HEK293 (cell line): ENCODE measurements around the gene NFIB.

Experiments used
- CTCF ChIA-PET: fragments of 350-600 bp; formaldehyde crosslinking; extraction: SDS; loops from one replicate; lab custom pipeline; 2021; ENCODE audit warnings: antibody characterized with exemption; lab: Yijun Ruan, JAX
- POLR2A ChIA-PET: fragments of 300-600 bp; formaldehyde crosslinking; extraction: SDS; loops from one replicate; lab custom pipeline; 2020; ENCODE audit warnings: antibody characterized with exemption, inconsistent platforms; lab: Yijun Ruan, JAX
- H3K27ac ChIP-seq: fragments of 200-500 bp; sonication (Bioruptor generic); 2 replicates; pipeline ENCODE4 v1.5.1; 2014; ENCODE audit warnings: low read depth, low read length, control low read depth, inconsistent platforms; ENCODE audit errors: extremely low read depth
- H3K36me3 ChIP-seq, 2 experiments: fragments of 200-500 bp in 1 of 2; sonication (Bioruptor generic) in 1 of 2; 1 replicate in 1 of 2; 2 replicates in 1 of 2; pipeline ENCODE4 v1.5.1; 2014 to 2017; ENCODE audit warnings: inconsistent platforms in 2 of 2, low read length in 2 of 2; ENCODE audit not compliant: control insufficient read depth in 2 of 2, insufficient read depth in 1 of 2
- H3K4me1 ChIP-seq: fragments of 200-500 bp; sonication (Bioruptor generic); 2 replicates; pipeline ENCODE4 v1.5.1; 2014; ENCODE audit warnings: mild to moderate bottlenecking, low read length, inconsistent platforms; ENCODE audit not compliant: control insufficient read depth, insufficient read depth
- H3K4me3 ChIP-seq: 2 replicates; pipeline ENCODE4 v1.5.1; 2011; ENCODE audit warnings: low read depth, mild to moderate bottlenecking, control low read depth, low read length, moderate library complexity
- H3K9me3 ChIP-seq: fragments of 200-500 bp; sonication (Bioruptor generic); 2 replicates; pipeline ENCODE4 v1.5.1; 2014; ENCODE audit warnings: low read depth, low read length, inconsistent platforms; ENCODE audit not compliant: control insufficient read depth, insufficient read depth
- AEBP2 ChIP-seq: fragments of 450-650 bp; formaldehyde crosslinking; IDR thresholded peaks from 2 replicates; pipeline ENCODE4 v1.5.1; 2016; ENCODE audit warnings: missing biosample characterization, missing genetic modification characterization, borderline replicate concordance
- ATF2 ChIP-seq: fragments of 450-650 bp; formaldehyde crosslinking; IDR thresholded peaks from 2 replicates; pipeline ENCODE4 v1.5.1; 2016; ENCODE audit warnings: missing biosample characterization, missing genetic modification characterization, low read depth
- BCL6B ChIP-seq: fragments of 450-650 bp; formaldehyde crosslinking; IDR thresholded peaks from 2 replicates; pipeline ENCODE4 v1.5.1; 2017; ENCODE audit warnings: missing biosample characterization, missing genetic modification characterization
- GLIS2 ChIP-seq: fragments of 450-650 bp; formaldehyde crosslinking; IDR thresholded peaks from 2 replicates; pipeline ENCODE4 v1.5.1; 2016; ENCODE audit warnings: missing biosample characterization, missing genetic modification characterization
- HOXA7 ChIP-seq: sonication (generic); formaldehyde crosslinking; IDR thresholded peaks from 2 replicates; pipeline ENCODE4 v1.8.1; 2022; ENCODE audit warnings: missing genetic modification reagents, borderline replicate concordance
- HOXC10 ChIP-seq: sonication (generic); formaldehyde crosslinking; IDR thresholded peaks from 2 replicates; pipeline ENCODE4 v1.8.1; 2023; ENCODE audit warnings: mild to moderate bottlenecking, missing genetic modification reagents
- OVOL3 ChIP-seq: fragments of 450-650 bp; formaldehyde crosslinking; IDR thresholded peaks from 2 replicates; pipeline ENCODE4 v1.5.1; 2016; ENCODE audit warnings: missing biosample characterization, missing genetic modification characterization
- RBAK ChIP-seq: fragments of 450-650 bp; formaldehyde crosslinking; IDR thresholded peaks from 2 replicates; pipeline ENCODE4 v1.5.1; 2016; ENCODE audit warnings: missing biosample characterization, missing genetic modification characterization
- ZFHX2 ChIP-seq: fragments of 450-650 bp; formaldehyde crosslinking; conservative IDR thresholded peaks from 2 replicates; pipeline ENCODE4 v1.5.1; 2016; ENCODE audit warnings: missing biosample characterization, missing genetic modification characterization
- ZIC2 ChIP-seq: fragments of 450-650 bp; formaldehyde crosslinking; IDR thresholded peaks from 2 replicates; pipeline ENCODE4 v1.5.1; 2016; ENCODE audit warnings: missing biosample characterization, missing genetic modification characterization
- ZNF174 ChIP-seq: fragments of 450-650 bp; formaldehyde crosslinking; IDR thresholded peaks from 2 replicates; pipeline ENCODE4 v1.5.0; 2017; ENCODE audit warnings: missing biosample characterization, mild to moderate bottlenecking, missing genetic modification characterization
- ZNF18 ChIP-seq: fragments of 450-650 bp; formaldehyde crosslinking; IDR thresholded peaks from 2 replicates; pipeline ENCODE4 v1.5.1; 2016; ENCODE audit warnings: missing biosample characterization, missing genetic modification characterization
- ZNF280C ChIP-seq: fragments of 450-650 bp; formaldehyde crosslinking; IDR thresholded peaks from 2 replicates; pipeline ENCODE4 v1.5.1; 2016; ENCODE audit warnings: missing biosample characterization, missing genetic modification characterization
- ZNF341 ChIP-seq: fragments of 450-650 bp; formaldehyde crosslinking; IDR thresholded peaks from 2 replicates; pipeline ENCODE4; 2016; ENCODE audit warnings: low read depth, missing biosample characterization, missing genetic modification characterization
- ZNF530 ChIP-seq: fragments of 450-650 bp; formaldehyde crosslinking; IDR thresholded peaks from 2 replicates; pipeline ENCODE4 v1.5.1; 2016; ENCODE audit warnings: low read depth, missing biosample characterization, missing genetic modification characterization
- ZNF555 ChIP-seq: fragments of 450-650 bp; formaldehyde crosslinking; conservative IDR thresholded peaks from 2 replicates; pipeline ENCODE4 v1.5.1; 2017; ENCODE audit warnings: missing biosample characterization, mild to moderate bottlenecking, missing genetic modification characterization, inconsistent platforms
- ZNF560 ChIP-seq: fragments of 450-650 bp; formaldehyde crosslinking; IDR thresholded peaks from 2 replicates; pipeline ENCODE4 v1.5.1; 2017; ENCODE audit warnings: missing biosample characterization, missing genetic modification characterization, borderline replicate concordance
- ZNF596 ChIP-seq: fragments of 450-650 bp; IDR thresholded peaks from 2 replicates; pipeline ENCODE4 v1.5.0; 2018; ENCODE audit warnings: missing biosample characterization, mild to moderate bottlenecking, missing genetic modification characterization, moderate library complexity
- ZNF670 ChIP-seq: fragments of 450-650 bp; formaldehyde crosslinking; IDR thresholded peaks from 2 replicates; pipeline ENCODE4 v1.5.1; 2016; ENCODE audit warnings: missing biosample characterization, missing genetic modification characterization, low read depth
- ZNF707 ChIP-seq: fragments of 450-650 bp; formaldehyde crosslinking; IDR thresholded peaks from 2 replicates; pipeline ENCODE4 v1.5.1; 2016; ENCODE audit warnings: missing biosample characterization, missing genetic modification characterization
- TF ChIP-seq, protein P1 (sequence below): fragments of 450-650 bp; formaldehyde crosslinking; optimal IDR thresholded peaks from 2 replicates; pipeline ENCODE3; 2016; ENCODE audit warnings: missing biosample characterization, mild to moderate bottlenecking, missing genetic modification characterization

The NFIB gene

DNA sequence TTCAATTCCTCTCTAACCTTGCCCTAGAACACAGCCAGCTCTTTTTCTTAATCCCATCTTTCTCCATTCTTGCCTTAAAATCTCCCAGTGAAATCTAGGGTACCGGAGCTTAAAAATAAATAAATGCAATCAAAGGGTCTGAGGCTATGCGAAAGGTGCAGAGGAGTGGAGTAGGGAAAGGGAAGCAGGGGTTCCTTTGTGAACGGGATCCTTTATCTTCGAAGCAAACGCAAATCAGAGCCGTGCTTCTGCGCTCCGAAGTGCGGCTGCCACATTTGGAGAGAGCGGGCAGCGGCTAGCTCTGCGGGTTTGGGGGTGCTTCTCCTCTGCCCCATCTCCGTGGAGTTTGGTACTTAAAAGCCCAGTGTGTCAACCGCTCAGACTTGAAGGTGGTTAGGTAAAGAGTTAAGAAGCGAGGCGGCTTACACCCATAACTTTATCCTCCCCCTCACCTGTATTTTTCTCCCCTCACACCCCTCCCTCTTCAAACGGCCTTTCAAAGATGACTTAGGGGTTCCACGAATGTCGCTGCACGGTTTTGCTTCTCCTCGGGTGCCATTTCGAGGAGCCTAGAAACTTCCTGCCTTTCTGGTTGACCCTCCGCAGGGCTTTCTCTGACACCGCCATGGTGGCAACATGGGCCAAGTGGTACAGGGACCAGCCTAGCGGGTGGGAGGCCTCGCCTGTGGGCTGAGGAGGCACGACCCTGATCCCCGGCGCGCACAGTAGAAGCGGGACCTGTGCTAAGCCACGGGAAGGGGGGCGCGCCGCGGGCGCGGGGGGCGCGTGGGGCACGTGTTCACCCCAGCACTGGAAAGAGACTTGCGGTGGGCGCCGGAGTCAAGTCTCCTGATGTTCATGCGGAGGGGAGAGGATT, 31.7 kb upstream of the NFIB start:
- H3K36me3 ChIP-seq: no peaks in the 10 kb centered on the region
- TF ChIP-seq ZNF596 (tag by site-specific recombination): no peak
- TF ChIP-seq, all 188 proteins: peak for 0
- H3K27ac ChIP-seq: no peak overlapping the region
- ChIA-PET POLR2A (no interaction called here), CTCF (interaction anchor here (0.6 to 1.2 kb wide), 3 partner anchors 9 to 19 kb away, joined by 3 to 5 read pairs (median 4); no protein-coding TSS in a partner anchor)
- H3K4me3 ChIP-seq: no peak overlapping the region
- H3K4me1 ChIP-seq: no peaks in the 10 kb centered on the region
- H3K9me3 ChIP-seq: no peaks in the 10 kb centered on the region

GRCh38 chr9:14344941-14345353, 31.0 kb upstream of the NFIB start:
- TF ChIP-seq, protein P1, sequence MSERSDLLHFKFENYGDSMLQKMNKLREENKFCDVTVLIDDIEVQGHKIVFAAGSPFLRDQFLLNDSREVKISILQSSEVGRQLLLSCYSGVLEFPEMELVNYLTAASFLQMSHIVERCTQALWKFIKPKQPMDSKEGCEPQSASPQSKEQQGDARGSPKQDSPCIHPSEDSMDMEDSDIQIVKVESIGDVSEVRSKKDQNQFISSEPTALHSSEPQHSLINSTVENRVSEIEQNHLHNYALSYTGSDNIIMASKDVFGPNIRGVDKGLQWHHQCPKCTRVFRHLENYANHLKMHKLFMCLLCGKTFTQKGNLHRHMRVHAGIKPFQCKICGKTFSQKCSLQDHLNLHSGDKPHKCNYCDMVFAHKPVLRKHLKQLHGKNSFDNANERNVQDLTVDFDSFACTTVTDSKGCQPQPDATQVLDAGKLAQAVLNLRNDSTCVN (tag by site-specific recombination): no peak
- TF ChIP-seq ZNF560 (no peak), BCL6B (tag by site-specific recombination) (no peak), ZNF174 (tag by site-specific recombination) (no peak), HOXC10 (CRISPR knock-in tag) (no peak), AEBP2 (tag by site-specific recombination) (no peak), HOXA7 (CRISPR knock-in tag) (no peak), ZNF341 (tag by site-specific recombination) (no peak), ZNF530 (tag by site-specific recombination) (no peak), GLIS2 (no peak), ZIC2 (tag by site-specific recombination) (no peak), ZNF555 (tag by site-specific recombination) (no peak), ZNF280C (tag by site-specific recombination) (no peak), ZNF18 (tag by site-specific recombination) (no peak), ATF2 (tag by site-specific recombination) (no peak), RBAK (tag by site-specific recombination) (no peak), ZNF670 (tag by site-specific recombination) (no peak), OVOL3 (tag by site-specific recombination) (no peak), ZNF707 (tag by site-specific recombination) (no peak), ZFHX2 (tag by site-specific recombination) (no peak)
- TF ChIP-seq, all 188 proteins: peak for 0
- Histone ChIP-seq H3K4me3 (no peak overlapping the region), H3K27ac (no peak overlapping the region), H3K9me3 (no peaks in the 10 kb centered on the region), H3K4me1 (no peaks in the 10 kb centered on the region), H3K36me3 (no peaks in the 10 kb centered on the region)
- ChIA-PET POLR2A (no interaction called here), CTCF (interaction anchor here (0.9 to 1.2 kb wide), 2 partner anchors 9 to 17 kb away, joined by 3 to 5 read pairs; no protein-coding TSS in a partner anchor)
